HUES64 (cell line): ENCODE results near the gene LKAAEAR1.
A peak's percentile ranks its signal among the peaks of the same experiment; 100 is the strongest.

Experiments
- H3K27ac ChIP-seq: 2 replicates; pipeline ENCODE4 v1.7.0; 2013; ENCODE audit warnings: low read depth, low read length, inconsistent platforms
- H3K27me3 ChIP-seq: 2 replicates; pipeline ENCODE4 v1.6.1; 2013; ENCODE audit warnings: mild to moderate bottlenecking, low read length; ENCODE audit not compliant: insufficient read depth
- H3K36me3 ChIP-seq: 2 replicates; pipeline ENCODE4 v1.6.1; 2013; ENCODE audit warnings: mild to moderate bottlenecking, low read length; ENCODE audit not compliant: insufficient read depth
- H3K4me1 ChIP-seq: 2 replicates; pipeline ENCODE4 v1.6.1; 2013; ENCODE audit warnings: mild to moderate bottlenecking, low read length, moderate library complexity; ENCODE audit not compliant: insufficient read depth
- H3K4me3 ChIP-seq: 2 replicates; pipeline ENCODE4 v1.5.1; 2013; ENCODE audit warnings: mild to moderate bottlenecking, low read length, moderate library complexity
- H3K9ac ChIP-seq: 2 replicates; pipeline ENCODE4 v1.6.1; 2013; ENCODE audit warnings: mild to moderate bottlenecking, low read depth, low read length
- H3K9me3 ChIP-seq: 2 replicates; pipeline ENCODE4 v1.6.1; 2013; ENCODE audit warnings: low read depth, low read length; ENCODE audit not compliant: insufficient read depth
- WGBS: fragments of 150-250, 120-280 bp; methylation state at CpG from one replicate; pipeline ENCODE4 v1.1.7; 2013; ENCODE audit warnings: missing lambda C conversion rate; 5-methylcytosine and 5-hydroxymethylcytosine counted together

Gene LKAAEAR1

GRCh38 chr20:64101731-64102621 is 17.8 kb upstream of the LKAAEAR1 start:
- H3K27ac ChIP-seq = no peak overlapping the region
- 14% methylated on average over 64 of the region's 64 CpGs for WGBS
- peaks cover 37% of the 10 kb centered on the region for H3K27me3 ChIP-seq
- no peaks in the 10 kb centered on the region for H3K9me3 ChIP-seq
- peak overlapping the region; percentile 54; the same call in 1 of the 2 replicates for H3K9ac ChIP-seq
- peak overlapping the region; percentile 65 for H3K4me3 ChIP-seq
- H3K36me3 ChIP-seq = no peaks in the 10 kb centered on the region
- H3K4me1 ChIP-seq = no peaks in the 10 kb centered on the region

- peaks cover 37% of the 10 kb centered on the region for H3K27me3 ChIP-seq
- WGBS = 85% methylated on average over 9 of the region's 9 CpGs
- H3K9me3 ChIP-seq = no peaks in the 10 kb centered on the region
- H3K36me3 ChIP-seq = no peaks in the 10 kb centered on the region
- no peak overlapping the region for H3K4me3 ChIP-seq
- H3K9ac ChIP-seq = no peak overlapping the region
- H3K27ac ChIP-seq = no peak overlapping the region
- no peaks in the 10 kb centered on the region for H3K4me1 ChIP-seq
Observed at GRCh38 chr20:64100946-64101688, 16.9 kb upstream of the LKAAEAR1 start.

DNA sequence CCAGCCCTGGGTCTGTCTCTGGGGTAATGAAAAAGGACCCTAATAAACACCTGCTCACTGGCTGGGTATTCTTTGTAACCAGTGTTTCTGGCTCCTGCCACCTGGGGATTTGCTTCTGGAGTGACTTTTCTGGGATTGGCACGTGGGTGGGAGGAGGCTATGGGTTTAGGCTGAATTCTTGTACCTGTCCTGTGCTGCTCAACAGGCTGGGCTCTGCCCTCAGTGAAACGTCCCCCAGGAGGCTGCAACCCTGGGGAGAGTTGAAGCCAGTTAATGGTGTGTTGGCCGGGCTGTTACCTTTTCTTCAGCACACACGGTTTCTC is 16.3 kb upstream of the LKAAEAR1 start:
- 83% methylated on average over 4 of the region's 4 CpGs for WGBS
- no peaks in the 10 kb centered on the region for H3K36me3 ChIP-seq
- H3K4me3 ChIP-seq = no peak overlapping the region
- no peak overlapping the region for H3K27ac ChIP-seq
- no peaks in the 10 kb centered on the region for H3K9me3 ChIP-seq
- no peak overlapping the region for H3K9ac ChIP-seq
- H3K27me3 ChIP-seq = peaks cover 37% of the 10 kb centered on the region
- no peaks in the 10 kb centered on the region for H3K4me1 ChIP-seq

DNA sequence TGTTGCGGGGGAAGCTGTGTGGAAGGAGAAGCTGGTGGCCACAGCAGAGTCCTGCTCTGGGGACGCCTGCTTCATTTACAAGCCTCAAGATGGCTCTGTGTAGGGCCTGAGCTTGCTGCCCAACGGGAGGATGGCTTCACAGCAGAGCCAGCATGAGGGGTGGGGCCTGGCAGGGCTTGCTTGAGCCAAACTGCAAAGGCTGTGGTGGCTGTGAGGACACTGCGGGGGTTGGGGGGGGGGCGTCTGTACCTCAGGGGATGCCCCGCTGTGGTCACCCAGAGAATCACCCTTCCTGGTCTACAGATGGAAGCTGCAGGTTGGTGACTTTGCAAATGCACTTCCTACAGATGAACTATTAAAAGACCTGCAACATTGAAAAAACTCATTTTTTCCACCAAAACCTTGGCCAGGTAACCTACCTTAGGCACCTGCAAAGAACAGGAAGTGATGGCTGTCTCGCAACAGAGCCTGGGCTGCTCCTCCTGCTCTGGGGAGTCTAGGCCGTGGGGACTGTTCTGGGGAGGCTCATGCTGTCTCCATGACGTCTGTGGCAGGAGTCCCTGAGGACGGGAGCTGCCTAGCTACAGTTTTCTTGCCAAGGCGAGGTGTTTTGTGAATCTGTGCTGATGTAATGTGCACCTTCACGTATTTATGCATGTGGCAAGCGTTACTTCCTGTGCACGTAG is 15.8 kb upstream of the LKAAEAR1 start:
- H3K27me3 ChIP-seq = peaks cover 37% of the 10 kb centered on the region
- no peaks in the 10 kb centered on the region for H3K9me3 ChIP-seq
- H3K36me3 ChIP-seq = no peaks in the 10 kb centered on the region
- H3K4me1 ChIP-seq = no peaks in the 10 kb centered on the region
- H3K4me3 ChIP-seq = no peak overlapping the region
- H3K9ac ChIP-seq = no peak overlapping the region
- WGBS = 84% methylated on average over 14 of the region's 14 CpGs
- no peak overlapping the region for H3K27ac ChIP-seq

DNA sequence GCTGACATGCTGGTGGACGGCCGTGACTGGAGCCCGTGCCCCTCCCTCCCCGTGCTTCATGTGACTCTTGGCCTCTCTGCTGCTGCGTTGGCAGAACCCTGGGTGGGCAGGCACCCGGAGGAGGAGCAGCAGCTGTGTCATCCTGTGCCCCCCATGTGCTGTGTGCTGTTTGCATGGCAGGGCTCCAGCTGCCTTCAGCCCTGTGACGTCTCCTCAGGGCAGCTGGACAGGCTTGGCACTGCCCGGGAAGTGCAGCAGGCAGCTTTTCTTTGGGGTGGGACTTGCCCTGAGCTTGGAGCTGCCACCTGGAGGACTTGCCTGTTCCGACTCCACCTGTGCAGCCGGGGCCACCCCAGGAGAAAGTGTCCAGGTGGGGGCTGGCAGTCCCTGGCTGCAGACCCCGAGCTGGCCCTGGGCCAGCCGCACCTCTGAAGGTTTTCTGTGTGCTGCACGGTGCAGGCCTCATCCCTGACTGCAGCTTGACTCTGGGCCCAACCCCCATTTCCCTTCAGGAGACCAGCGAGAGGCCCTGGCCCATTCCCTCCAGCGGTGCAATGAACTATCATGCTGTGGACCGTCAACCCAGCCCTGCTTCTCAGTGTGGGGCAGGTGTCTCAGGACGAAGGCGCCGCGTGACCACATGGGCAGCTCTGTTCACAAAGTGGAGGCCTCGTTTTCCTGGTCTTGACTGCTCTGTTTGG is 15.0 kb upstream of the LKAAEAR1 start:
- 86% methylated on average over 21 of the region's 21 CpGs for WGBS
- H3K4me1 ChIP-seq = no peaks in the 10 kb centered on the region
- no peaks in the 10 kb centered on the region for H3K36me3 ChIP-seq
- no peaks in the 10 kb centered on the region for H3K9me3 ChIP-seq
- no peak overlapping the region for H3K27ac ChIP-seq
- no peak overlapping the region for H3K9ac ChIP-seq
- H3K27me3 ChIP-seq = peaks cover 37% of the 10 kb centered on the region
- no peak overlapping the region for H3K4me3 ChIP-seq

DNA sequence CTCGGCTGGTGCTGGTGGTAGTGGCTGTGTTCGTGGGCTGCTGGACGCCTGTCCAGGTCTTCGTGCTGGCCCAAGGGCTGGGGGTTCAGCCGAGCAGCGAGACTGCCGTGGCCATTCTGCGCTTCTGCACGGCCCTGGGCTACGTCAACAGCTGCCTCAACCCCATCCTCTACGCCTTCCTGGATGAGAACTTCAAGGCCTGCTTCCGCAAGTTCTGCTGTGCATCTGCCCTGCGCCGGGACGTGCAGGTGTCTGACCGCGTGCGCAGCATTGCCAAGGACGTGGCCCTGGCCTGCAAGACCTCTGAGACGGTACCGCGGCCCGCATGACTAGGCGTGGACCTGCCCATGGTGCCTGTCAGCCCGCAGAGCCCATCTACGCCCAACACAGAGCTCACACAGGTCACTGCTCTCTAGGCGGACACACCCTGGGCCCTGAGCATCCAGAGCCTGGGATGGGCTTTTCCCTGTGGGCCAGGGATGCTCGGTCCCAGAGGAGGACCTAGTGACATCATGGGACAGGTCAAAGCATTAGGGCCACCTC is 14.3 kb upstream of the LKAAEAR1 start:
- no peak overlapping the region for H3K27ac ChIP-seq
- H3K4me3 ChIP-seq = no peak overlapping the region
- H3K27me3 ChIP-seq = peaks cover 33% of the 10 kb centered on the region
- WGBS = 96% methylated on average over 28 of the region's 28 CpGs
- H3K36me3 ChIP-seq = no peaks in the 10 kb centered on the region
- H3K9ac ChIP-seq = no peak overlapping the region
- no peaks in the 10 kb centered on the region for H3K4me1 ChIP-seq
- no peaks in the 10 kb centered on the region for H3K9me3 ChIP-seq

DNA sequence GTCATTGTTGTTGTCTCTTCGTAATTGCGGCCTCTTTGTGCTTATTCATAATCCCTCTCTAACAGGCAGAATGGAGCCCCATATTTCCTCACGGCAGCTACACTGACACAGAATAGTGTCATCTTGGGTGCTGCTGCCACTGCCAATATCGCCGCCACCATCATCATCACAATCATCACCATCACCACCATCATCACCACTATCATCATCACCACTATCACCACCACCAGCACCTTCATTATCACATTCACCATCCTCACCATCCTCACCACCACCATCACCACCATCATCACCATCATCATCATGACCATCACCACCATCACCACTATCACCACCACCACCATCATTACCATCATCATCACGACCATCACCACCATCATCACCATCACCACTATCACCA is 12.3 kb upstream of the LKAAEAR1 start:
- Histone ChIP-seq H3K4me3 (no peak overlapping the region), H3K9me3 (no peaks in the 10 kb centered on the region), H3K36me3 (no peaks in the 10 kb centered on the region), H3K27ac (no peak overlapping the region), H3K4me1 (no peaks in the 10 kb centered on the region), H3K27me3 (peaks cover 13% of the 10 kb centered on the region), H3K9ac (no peak overlapping the region)
- 80% methylated on average over 6 of the region's 6 CpGs for WGBS

GRCh38 chr20:64095927-64096326 is 11.7 kb upstream of the LKAAEAR1 start:
- Histone ChIP-seq H3K27me3 (peaks cover 7% of the 10 kb centered on the region), H3K9ac (no peak overlapping the region), H3K36me3 (no peaks in the 10 kb centered on the region), H3K27ac (no peak overlapping the region), H3K4me3 (no peak overlapping the region), H3K9me3 (no peaks in the 10 kb centered on the region), H3K4me1 (no peaks in the 10 kb centered on the region)
- 92% methylated on average over 11 of the region's 11 CpGs for WGBS

GRCh38 chr20:64095455-64095854 is 11.3 kb upstream of the LKAAEAR1 start:
- no peak overlapping the region for H3K27ac ChIP-seq
- WGBS = 80% methylated on average over 3 of the region's 4 CpGs
- H3K9ac ChIP-seq = no peak overlapping the region
- no peaks in the 10 kb centered on the region for H3K4me1 ChIP-seq
- H3K9me3 ChIP-seq = no peaks in the 10 kb centered on the region
- no peak overlapping the region for H3K4me3 ChIP-seq
- peaks cover 5% of the 10 kb centered on the region; the same call in 1 of the 2 replicates for H3K27me3 ChIP-seq
- H3K36me3 ChIP-seq = no peaks in the 10 kb centered on the region

DNA sequence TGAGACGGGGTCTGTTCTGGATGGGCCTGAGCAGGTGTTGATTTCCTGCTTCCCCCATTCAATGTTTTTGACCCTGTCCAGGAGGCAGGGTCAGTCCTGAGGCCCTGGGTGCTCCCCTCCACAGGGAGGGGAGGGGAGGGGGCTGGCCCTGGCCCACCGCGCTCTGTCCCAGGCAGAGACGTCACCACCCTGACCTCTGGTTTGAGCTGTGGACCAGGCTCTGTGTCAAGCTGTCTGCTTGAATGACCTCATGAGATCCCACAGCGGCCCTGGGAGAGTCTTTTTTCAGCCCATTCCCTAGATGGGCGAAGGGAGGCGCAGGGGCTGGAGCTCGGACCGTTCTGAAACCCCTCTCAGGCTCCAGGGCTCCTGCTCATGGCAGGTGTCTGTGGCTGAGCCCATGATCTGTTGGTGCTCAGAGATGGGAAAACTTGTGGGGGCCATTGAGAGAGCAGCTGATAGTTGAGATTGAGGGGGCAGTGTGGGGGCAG is 8.9 kb upstream of the LKAAEAR1 start:
- no peaks in the 10 kb centered on the region for H3K27me3 ChIP-seq
- no peaks in the 10 kb centered on the region for H3K36me3 ChIP-seq
- no peak overlapping the region for H3K27ac ChIP-seq
- no peaks in the 10 kb centered on the region for H3K9me3 ChIP-seq
- no peak overlapping the region for H3K4me3 ChIP-seq
- no peaks in the 10 kb centered on the region for H3K4me1 ChIP-seq
- H3K9ac ChIP-seq = no peak overlapping the region
- 75% methylated on average over 9 of the region's 9 CpGs for WGBS
